Muscle layer of duodenum (tissue), 2 donors: ENCODE measurements around the gene SIKE1.
"Not testable (repeated sequence)": the region's sequence is repeated elsewhere in the genome, so short reads cannot be mapped to it uniquely, and the experiment has no call there.

Source experiments
- H3K27ac ChIP-seq: one replicate; pipeline ENCODE4 v1.7.0; 2013; ENCODE audit warnings: mild to moderate bottlenecking, low read length
- H3K27me3 ChIP-seq: one replicate; pipeline ENCODE4 v1.7.0; 2013; ENCODE audit warnings: low read depth, mild to moderate bottlenecking, control low read depth, low read length
- H3K36me3 ChIP-seq, 2 donors: one replicate each; pipeline ENCODE4 v1.7.0; 2013; ENCODE audit warnings: low read length in 2 of 2, control low read depth in 1 of 2, mild to moderate bottlenecking in 1 of 2; ENCODE audit not compliant: insufficient read depth in 2 of 2, control insufficient read depth in 1 of 2
- H3K4me1 ChIP-seq, 2 donors: one replicate each; pipeline ENCODE4 v1.7.0; 2013; ENCODE audit warnings: low read length in 2 of 2, mild to moderate bottlenecking in 2 of 2, control low read depth in 1 of 2, moderate library complexity in 1 of 2; ENCODE audit not compliant: insufficient read depth in 2 of 2, control insufficient read depth in 1 of 2
- H3K4me3 ChIP-seq, 2 donors: one replicate each; pipeline ENCODE4 v1.7.0; 2013; ENCODE audit warnings: low read length in 2 of 2, low read depth in 1 of 2, mild to moderate bottlenecking in 1 of 2
- H3K9me3 ChIP-seq, 2 donors: one replicate each; pipeline ENCODE4 v1.7.0; 2013; ENCODE audit warnings: low read length in 2 of 2, control low read depth in 1 of 2, mild to moderate bottlenecking in 1 of 2; ENCODE audit not compliant: control insufficient read depth in 1 of 2
- donor health status: healthy.

SIKE1 gene

DNA sequence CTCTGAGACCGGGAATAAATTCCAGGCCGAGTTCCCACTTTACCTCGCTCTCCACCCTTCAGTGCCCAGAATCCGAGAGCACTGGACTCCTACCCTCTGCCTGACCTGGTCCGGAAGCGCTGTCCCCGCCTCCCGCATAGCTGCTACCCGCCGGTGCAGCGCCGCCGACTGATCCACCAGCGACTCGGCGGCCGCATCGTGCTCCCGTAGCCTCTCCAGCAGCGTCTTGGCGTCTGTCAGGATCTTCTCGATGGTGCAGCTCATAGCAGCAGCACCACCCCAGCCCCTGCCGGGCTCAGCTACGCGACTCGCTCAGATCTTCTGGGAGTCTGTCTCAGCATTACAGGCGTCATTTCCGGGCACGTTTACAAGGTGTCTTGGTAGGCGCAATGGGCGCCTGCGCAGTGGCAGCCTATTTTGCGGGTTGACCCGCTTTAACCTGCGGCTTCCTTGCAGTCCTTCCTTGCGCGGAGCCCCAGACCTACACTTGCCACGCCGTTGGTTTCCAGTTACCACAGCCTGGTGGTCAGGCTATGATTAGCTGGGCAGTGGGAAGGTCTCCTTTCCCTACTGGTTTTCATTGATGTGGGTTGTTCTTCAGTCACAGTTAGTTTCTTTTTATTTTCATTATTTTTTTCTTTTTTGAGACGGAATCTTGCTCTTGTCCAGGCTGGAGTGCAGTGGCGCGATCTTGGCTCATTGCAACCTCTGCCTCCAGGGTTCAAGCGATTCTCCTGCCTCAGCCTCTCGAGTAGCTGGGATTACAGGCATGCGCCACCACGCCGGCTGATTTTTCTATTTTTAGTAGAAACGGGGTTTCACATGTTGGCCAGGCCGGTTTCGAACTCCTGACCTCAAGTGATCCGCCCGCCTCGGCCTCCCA lies at the start of gene SIKE1:
Gene SIKE1 (minus strand): TSS at position 342 of the 883 bp plus-strand sequence. CDS start 78 bp downstream, at position 264.
- Histone ChIP-seq H3K4me1 (peaks cover 5 to 15% of the 10 kb centered on the region in 2 donors), H3K27ac (peak within 1 kb of the TSS; percentile 90), H3K9me3 (no peaks in the 10 kb centered on the region), H3K27me3 (no peaks in the 10 kb centered on the region), H3K36me3 (peaks cover 0 to under 1% of the 10 kb centered on the region in 2 donors), H3K4me3 (peak within 1 kb of the TSS; percentile 92 to 95)

DNA sequence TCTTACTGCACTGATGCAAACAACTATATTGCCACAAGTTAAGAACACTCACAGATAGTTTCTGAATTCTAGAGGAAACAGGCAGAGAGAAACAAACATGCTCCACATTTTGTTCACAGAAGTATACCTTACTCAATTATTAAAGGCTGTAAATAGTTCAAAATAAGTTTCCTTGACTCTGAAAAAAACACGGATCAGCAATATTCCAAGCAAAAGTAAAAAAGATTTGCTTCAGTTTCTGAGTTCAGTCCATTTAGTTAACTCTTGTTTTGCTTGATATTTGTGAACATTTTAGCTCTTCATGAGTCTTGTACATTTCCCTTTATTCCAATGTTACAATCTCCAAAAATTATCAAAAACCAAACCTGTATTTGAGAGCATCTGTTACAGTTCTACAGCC lies 49.6 kb upstream of the SIKE1 start:
- H3K4me1 ChIP-seq, H3K4me3 ChIP-seq, H3K36me3 ChIP-seq, H3K27me3 ChIP-seq, H3K9me3 ChIP-seq, H3K27ac ChIP-seq: not testable (repeated sequence)

DNA sequence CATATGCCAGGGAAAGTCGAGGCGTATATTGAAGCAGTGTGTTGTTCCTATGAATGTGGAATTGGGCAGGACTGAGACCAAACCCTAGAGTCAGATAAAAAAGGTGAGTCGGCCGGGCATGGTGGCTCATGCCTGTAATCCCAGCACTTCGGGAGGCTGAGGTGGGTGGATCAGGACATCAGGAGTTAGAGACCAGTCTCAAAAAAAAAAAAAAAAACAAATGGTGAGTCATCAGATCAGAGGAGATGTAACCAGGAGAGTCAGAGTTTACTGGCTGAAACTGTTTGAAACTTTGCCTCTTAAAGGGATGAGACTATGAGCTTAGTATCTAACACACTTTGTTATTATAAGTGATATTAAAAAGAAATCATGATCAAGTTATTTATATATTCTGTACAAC lies 47.8 kb upstream of the SIKE1 start:
- Histone ChIP-seq H3K9me3 (no peaks in the 10 kb centered on the region), H3K4me3 (no peak overlapping the region), H3K4me1 (no peaks in the 10 kb centered on the region), H3K27me3 (no peaks in the 10 kb centered on the region), H3K27ac (no peak overlapping the region), H3K36me3 (no peaks in the 10 kb centered on the region)

DNA sequence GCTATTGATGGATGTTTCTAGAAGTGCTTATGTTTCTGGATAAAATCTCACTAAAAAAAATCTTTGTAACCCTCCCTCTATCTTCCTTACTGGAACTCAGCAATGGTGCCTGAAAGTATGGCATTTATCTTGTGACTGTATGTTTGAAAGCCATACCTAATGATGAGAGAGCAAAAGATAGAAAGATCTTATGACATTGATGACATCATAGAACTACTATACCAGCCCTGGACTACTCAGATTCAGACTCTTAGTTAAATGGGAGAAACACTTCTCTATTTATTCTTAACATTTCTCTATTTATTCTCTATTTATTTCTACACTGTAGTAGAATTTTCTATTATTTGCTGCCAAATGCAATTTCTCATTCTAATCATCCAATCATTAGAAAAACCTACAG lies 41.5 kb upstream of the SIKE1 start:
- Histone ChIP-seq H3K27ac (no peak overlapping the region), H3K4me1 (no peaks in the 10 kb centered on the region), H3K4me3 (no peak overlapping the region), H3K9me3 (no peaks in the 10 kb centered on the region), H3K27me3 (no peaks in the 10 kb centered on the region), H3K36me3 (no peaks in the 10 kb centered on the region)

DNA sequence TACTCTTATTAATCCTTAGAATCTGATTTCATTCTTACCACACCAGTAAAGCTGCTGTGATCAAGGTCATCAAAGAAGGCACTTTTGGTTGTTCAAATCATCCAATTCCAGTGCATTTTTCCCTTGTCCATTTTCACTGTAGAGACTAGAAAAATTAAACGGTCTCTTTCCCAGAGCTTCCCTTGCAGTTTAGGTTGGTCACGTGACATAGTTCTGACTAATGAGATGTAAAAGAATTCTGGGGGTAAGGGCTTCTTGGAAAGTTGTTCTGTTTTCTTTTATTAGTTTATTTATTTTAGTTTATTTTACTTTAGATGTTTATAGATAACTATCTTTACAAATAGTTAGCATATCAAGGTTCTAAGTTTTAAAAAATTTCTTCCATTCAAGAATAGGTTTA lies 39.9 kb upstream of the SIKE1 start:
- H3K27ac ChIP-seq = no peak overlapping the region
- no peaks in the 10 kb centered on the region for H3K9me3 ChIP-seq
- H3K27me3 ChIP-seq = no peaks in the 10 kb centered on the region
- H3K4me1 ChIP-seq = no peaks in the 10 kb centered on the region
- H3K36me3 ChIP-seq = no peaks in the 10 kb centered on the region
- no peak overlapping the region for H3K4me3 ChIP-seq

DNA sequence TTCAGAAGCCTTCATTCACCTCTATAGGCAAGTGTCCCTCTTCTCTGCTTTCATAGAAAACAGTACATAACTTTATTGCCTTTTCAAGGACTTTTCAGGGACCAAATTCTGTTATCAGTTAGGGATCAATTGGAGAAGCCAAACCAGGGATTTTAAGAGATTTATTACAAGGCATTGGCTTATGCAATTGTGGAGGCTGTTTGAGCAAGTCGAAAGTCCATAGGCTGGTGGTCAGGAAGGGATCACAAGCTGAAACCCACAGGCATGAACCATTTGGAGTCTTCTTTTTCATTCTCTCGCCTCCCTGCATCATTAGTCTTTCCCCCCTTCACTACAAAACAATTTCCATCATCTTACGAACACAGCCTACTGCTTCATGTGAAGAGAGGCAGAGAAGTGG lies 39.4 kb upstream of the SIKE1 start:
- no peaks in the 10 kb centered on the region for H3K36me3 ChIP-seq
- no peak overlapping the region for H3K27ac ChIP-seq
- H3K4me3 ChIP-seq = no peak overlapping the region
- H3K4me1 ChIP-seq = no peaks in the 10 kb centered on the region
- no peaks in the 10 kb centered on the region for H3K9me3 ChIP-seq
- no peaks in the 10 kb centered on the region for H3K27me3 ChIP-seq

DNA sequence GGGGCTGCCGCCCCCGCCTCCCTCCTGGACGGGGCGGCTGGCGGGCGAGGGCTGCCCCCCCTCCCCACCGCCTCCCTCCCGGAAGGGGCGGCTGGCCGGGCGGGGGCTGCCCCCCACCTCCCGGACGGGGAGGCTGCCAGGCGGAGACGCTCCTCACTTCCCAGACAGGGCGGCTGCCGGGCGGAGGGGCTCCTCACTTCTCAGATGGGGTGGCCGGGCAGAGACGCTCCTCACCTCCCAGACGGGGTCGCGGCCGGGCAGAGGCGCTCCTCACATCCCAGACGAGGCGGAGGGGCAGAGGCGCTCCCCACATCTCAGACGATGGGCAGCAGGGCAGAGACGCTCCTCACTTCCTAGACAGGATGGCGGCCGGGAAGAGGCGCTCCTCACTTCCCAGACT lies 24.0 kb upstream of the SIKE1 start:
- not testable (repeated sequence) for H3K36me3 ChIP-seq, H3K27me3 ChIP-seq, H3K9me3 ChIP-seq, H3K4me3 ChIP-seq, H3K27ac ChIP-seq, H3K4me1 ChIP-seq

DNA sequence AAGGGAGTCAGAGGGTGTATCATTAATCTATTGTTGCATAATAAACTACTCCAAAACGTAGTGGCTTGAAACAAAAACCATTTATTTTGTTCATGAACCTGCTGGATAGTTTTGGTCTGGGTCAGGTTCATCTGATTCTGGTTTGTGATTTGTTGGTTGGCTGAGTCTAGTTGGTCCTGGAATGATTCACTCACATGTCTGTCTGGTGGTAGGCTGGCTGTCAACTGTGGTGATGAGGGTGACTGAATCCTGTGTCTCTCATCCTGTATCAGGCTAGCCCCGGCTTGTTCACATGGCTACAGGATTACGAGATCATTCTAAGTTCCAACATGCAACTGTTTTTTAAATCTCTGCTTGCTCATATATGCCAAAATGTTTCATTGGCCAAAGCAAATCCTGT lies 22.5 kb upstream of the SIKE1 start:
- Histone ChIP-seq H3K27me3 (no peaks in the 10 kb centered on the region), H3K27ac (no peak overlapping the region), H3K36me3 (no peaks in the 10 kb centered on the region), H3K9me3 (no peaks in the 10 kb centered on the region), H3K4me1 (no peaks in the 10 kb centered on the region), H3K4me3 (no peak overlapping the region)

DNA sequence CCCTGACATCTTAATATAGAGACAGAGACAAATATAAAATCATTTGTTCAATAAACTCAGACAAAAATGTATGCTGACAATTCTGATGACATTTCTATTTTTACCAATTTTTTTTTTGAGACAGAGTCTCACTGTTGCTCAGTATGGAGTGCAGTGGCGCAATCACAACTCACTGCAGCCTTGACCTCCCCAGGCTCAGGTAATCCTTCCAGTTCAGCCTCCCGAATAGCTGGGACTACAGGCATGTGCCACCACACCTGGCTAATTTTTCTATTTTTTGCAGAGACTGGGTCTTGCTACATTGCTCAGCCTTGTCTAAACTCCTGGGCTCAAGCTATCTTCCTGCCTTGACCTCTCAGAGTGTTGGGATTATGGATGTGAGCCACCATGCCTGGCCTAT lies 13.6 kb upstream of the SIKE1 start:
- H3K36me3 ChIP-seq = no peaks in the 10 kb centered on the region
- H3K9me3 ChIP-seq = no peaks in the 10 kb centered on the region
- H3K4me3 ChIP-seq = no peak overlapping the region
- no peaks in the 10 kb centered on the region for H3K4me1 ChIP-seq
- H3K27me3 ChIP-seq = peaks cover 4% of the 10 kb centered on the region
- no peak overlapping the region for H3K27ac ChIP-seq

DNA sequence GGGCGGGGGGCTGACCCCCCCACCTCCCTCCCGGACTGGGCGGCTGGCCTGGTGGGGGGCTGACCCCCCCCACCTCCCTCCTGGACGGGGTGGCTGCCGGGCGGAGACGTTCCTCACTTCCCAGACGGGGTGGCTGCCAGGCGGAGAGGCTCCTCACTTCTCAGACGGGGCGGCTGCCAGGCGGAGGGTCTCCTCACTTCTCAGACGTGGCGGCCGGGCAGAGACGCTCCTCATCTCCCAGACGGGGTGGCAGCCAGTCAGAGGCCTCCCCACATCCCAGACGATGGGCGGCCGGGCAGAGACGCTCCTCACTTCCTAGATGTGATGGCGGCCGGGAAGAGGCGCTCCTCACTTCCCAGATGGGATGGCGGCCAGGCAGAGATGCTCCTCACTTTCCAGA lies 10.1 kb upstream of the SIKE1 start:
- not testable (repeated sequence) for H3K9me3 ChIP-seq, H3K36me3 ChIP-seq, H3K4me3 ChIP-seq, H3K4me1 ChIP-seq, H3K27me3 ChIP-seq, H3K27ac ChIP-seq

DNA sequence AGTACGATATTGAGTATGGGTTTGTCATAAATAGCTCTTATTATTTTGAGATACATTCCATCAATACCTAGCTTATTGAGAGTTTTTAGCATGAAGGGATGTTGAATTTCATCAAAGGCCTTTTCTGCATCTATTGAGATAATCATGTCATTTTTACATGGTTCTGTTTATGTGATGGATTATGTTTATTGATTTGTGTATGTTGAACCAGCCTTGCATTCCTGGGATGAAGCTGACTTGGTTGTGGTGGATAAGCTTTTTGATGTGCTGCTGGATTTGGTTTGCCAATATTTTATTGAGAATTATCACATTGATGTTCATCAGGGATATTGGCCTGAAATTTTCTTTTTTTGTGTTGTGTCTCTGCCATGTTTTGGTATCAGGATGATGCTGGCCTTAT lies 6.0 kb upstream of the SIKE1 start:
- not testable (repeated sequence) for H3K4me1 ChIP-seq, H3K27ac ChIP-seq, H3K9me3 ChIP-seq, H3K4me3 ChIP-seq, H3K36me3 ChIP-seq, H3K27me3 ChIP-seq

DNA sequence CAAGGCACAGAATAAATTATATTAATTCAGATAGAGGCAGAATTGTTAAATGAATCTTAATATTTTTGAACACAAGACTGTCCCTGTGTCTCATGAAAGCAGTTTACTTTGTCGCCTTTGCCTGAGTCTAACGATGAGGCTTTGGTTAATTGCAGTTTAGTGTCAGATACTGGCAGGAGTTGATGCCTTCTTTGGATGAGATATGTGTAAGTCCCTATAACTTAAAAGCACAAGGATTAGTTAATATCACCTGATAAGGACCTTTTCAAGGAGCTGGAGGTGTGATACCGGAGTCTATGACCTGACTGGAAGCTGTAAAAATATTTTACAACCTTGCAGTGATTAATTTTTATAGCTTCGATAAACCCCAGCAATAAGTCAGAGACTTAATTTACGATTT lies 2.0 kb upstream of the SIKE1 start:
- H3K27me3 ChIP-seq = no peaks in the 10 kb centered on the region
- H3K4me3 ChIP-seq = no peak overlapping the region
- peaks cover 5 to 15% of the 10 kb centered on the region in 2 donors for H3K4me1 ChIP-seq
- no peaks in the 10 kb centered on the region for H3K9me3 ChIP-seq
- H3K36me3 ChIP-seq = no peaks in the 10 kb centered on the region
- no peak overlapping the region for H3K27ac ChIP-seq
